ENCODE measurements around the gene KCNQ5. TPM values are rescaled to one million over a fixed set of nuclear protein-coding genes. Genes with fewer than 3 reads are reported as not detected.

KCNQ5 gene
- total RNA-seq, 1 donor from 2014 or later: not detected

DNA sequence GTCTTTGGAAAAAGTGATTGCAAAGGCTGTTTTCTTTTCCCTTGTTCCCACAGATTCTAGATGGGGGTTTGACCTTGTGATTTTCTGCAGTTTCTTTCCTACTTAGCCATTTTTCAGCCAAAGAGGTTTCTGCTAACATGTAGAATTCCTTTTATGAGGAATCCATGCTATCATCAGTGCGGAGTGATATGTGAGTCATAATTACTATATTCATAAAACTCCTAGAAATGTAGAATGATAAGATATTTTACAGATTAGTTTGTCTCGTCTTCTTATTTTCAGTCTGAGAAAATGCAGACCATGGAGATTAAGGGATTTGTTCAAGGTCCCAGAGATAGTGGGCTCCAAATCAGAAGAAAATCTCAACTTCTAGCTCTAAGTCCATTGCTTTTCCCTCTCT, 98.6 kb downstream of the KCNQ5 start:
- DNase-seq (no peak), ATAC-seq (ENCODE audit: poor library complexity) (no peak)
- intact Hi-C loops (cut with DNase I): no loop called here

GRCh38 chr6:72721346-72721745, 99.5 kb downstream of the KCNQ5 start:
- DNase-seq (no peak), ATAC-seq (ENCODE audit: poor library complexity) (no peak)
- intact Hi-C loops (cut with DNase I): no loop called here

GRCh38 chr6:72724545-72724944, 102.7 kb downstream of the KCNQ5 start:
- DNase-seq (no peak), ATAC-seq (ENCODE audit: poor library complexity) (no peak)
- intact Hi-C loops (cut with DNase I): no loop called here

GRCh38 chr6:72728706-72729343, 107.0 kb downstream of the KCNQ5 start:
- intact Hi-C loops (cut with DNase I): no loop called here
- DNase-seq: no peak
- no peak for ATAC-seq (ENCODE audit: poor library complexity)

- DNase-seq (no peak), ATAC-seq (ENCODE audit: poor library complexity) (no peak)
- intact Hi-C loops (cut with DNase I): no loop called here
Measured at GRCh38 chr6:72733045-72733444, 111.2 kb downstream of the KCNQ5 start.

- no peak for ATAC-seq (ENCODE audit: poor library complexity)
- no peak for DNase-seq
- intact Hi-C loops (cut with DNase I): no loop called here
Measured at GRCh38 chr6:72738091-72738490, 116.2 kb downstream of the KCNQ5 start.

DNA sequence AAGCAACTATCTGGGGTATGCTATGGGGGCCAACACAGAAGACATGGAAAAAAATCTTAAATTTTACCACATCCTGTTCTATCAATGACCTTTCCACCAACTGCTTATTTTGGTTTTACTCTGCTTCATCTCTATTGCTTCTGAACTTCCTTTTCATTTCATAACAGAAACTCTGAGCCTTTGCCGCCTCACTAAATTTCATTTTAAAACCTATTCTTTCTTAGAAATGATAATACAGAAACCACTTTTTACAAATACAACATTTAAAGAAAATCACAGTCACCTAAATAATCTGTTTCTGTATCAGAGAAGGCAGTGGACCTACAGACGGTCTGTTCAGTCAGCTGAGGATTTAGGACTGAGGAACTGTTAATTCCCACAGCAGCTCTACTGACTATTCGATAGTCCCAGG, 117.5 kb downstream of the KCNQ5 start:
- ATAC-seq (ENCODE audit: poor library complexity): no peak
- no peak for DNase-seq
- intact Hi-C loops (cut with DNase I): no loop called here

DNA sequence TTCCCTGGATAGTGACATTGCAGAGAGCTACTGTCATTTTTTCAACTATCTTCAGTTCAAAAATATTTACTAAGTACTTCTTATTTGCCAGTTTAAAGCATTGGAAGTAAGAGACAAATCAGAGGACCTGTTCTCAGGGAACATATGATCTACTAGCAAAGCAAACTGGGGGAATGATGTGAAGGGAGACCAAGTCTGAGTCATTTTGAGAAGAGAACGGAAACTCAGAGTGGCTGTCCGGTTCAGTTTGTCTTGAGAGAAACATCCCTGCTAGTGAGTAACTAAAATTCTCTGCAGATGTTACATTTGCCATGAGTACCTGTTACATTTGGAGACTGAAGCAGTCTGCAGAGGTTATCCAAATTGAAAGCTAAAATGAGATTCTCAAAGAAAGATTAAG, 118.3 kb downstream of the KCNQ5 start:
- intact Hi-C loops (cut with DNase I): no loop called here
- DNase-seq (no peak), ATAC-seq (ENCODE audit: poor library complexity) (no peak)

DNA sequence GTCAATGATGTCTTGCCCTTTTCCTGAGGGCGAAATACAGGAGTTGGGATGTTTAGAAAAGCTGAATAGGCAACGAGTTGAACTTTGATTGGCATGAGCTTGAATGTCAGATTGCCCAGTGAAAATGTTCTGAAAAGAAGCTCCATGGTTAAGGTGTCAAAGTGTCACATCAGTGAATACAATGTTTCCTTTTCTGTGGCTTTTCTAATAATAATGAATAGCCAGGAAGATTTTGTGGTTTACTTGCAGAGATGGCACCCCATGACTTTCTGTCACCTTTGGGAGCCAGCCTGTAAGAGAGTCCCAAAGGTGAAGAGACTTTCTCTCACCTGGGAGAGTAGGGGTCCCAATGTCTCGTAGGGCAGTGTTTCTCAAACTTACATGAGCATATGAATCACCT, 119.2 kb downstream of the KCNQ5 start:
- intact Hi-C loops (cut with DNase I): no loop called here
- ATAC-seq (ENCODE audit: poor library complexity): no peak
- DNase-seq: no peak

- no peak for DNase-seq
- intact Hi-C loops (cut with DNase I): no loop called here
- ATAC-seq (ENCODE audit: poor library complexity): no peak
Measured at GRCh38 chr6:72742001-72742673, 120.3 kb downstream of the KCNQ5 start.

- DNase-seq: no peak
- intact Hi-C loops (cut with DNase I): no loop called here
- no peak for ATAC-seq (ENCODE audit: poor library complexity)
Measured at GRCh38 chr6:72746276-72746675, 124.4 kb downstream of the KCNQ5 start.

GRCh38 chr6:72748759-72749158, 126.9 kb downstream of the KCNQ5 start:
- no peak for DNase-seq
- ATAC-seq (ENCODE audit: poor library complexity): no peak
- intact Hi-C loops (cut with DNase I): no loop called here

DNA sequence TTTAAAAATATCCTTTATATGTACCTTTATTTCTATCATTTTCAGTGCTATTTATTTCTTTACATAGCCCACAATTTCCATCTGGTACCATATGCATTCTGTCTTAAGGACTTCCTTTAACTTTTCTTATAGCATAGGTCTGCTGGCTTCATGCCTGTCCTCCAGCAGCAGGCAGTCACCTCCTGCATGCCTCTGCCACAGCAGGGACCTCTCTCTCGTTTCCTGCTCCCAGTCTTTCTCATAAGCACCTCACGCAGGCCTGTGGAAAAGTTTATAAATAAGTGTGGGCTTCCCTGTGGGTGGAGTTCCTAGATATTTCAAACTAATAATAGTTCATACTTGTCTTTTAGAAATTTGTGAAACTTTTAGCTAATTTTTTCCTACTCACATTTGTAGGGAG, 133.9 kb downstream of the KCNQ5 start:
- DNase-seq (no peak), ATAC-seq (ENCODE audit: poor library complexity) (no peak)
- intact Hi-C loops (cut with DNase I): no loop called here

- ATAC-seq (ENCODE audit: poor library complexity) (no peak), DNase-seq (no peak)
- intact Hi-C loops (cut with DNase I): no loop called here
Measured at GRCh38 chr6:72757048-72757447, 135.2 kb downstream of the KCNQ5 start.

- DNase-seq: no peak
- ATAC-seq (ENCODE audit: poor library complexity): no peak
- intact Hi-C loops (cut with DNase I): no loop called here
Measured at GRCh38 chr6:72757926-72758325, 136.1 kb downstream of the KCNQ5 start.

DNA sequence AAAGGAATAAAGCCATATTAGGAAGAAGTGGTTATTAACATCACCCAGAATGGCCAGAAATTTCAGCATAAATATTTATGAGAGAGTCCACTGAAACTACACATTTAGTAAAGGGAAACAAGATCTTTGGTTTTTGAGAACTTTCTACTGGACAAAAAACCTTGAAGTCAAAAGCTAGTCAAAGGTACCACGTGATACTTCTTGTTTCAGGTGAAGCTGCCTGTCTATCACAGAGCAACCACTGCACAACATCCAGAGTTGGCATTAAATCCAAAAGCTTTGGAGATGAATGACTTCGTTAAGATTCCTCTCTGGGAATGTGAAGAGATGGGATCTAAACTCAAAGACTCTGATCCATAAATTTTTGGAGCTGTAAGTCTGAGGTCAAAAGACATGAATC, 137.0 kb downstream of the KCNQ5 start:
- intact Hi-C loops (cut with DNase I): no loop called here
- DNase-seq (no peak), ATAC-seq (ENCODE audit: poor library complexity) (no peak)

DNA sequence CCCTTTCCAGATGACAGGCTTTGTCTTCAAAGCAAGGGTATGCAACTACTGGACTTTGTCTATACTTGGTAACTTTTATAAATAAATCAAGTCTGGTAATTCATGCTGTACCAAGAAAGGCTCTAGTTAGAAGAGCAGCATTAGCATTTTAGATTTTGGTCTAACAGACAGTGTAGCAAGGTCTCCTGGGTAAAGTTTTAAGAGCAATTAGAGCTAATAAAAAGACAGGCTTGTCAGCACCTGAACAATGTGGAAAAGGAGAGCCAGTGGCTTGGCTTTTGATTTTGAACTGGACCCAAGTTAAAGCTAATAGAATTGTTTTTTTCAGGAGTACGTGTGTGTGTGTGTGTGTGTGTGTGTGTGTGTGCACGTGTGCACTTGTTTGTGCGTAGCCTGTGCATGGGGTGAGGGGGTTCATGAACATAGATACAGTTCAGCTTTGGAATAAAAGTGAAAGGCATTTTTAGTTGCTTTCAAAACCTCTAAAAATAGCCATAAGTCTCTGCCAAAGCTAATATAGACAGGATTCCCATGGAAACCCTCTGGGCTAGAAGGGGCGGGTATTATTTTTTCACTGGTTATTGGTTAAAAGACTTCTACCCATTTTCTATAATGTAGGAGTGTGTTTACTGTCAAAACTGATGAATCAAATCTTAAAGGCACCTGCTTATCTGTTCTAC, 138.4 kb downstream of the KCNQ5 start:
- intact Hi-C loops (cut with DNase I): no loop called here
- no peak for DNase-seq
- no peak for ATAC-seq (ENCODE audit: poor library complexity)

DNA sequence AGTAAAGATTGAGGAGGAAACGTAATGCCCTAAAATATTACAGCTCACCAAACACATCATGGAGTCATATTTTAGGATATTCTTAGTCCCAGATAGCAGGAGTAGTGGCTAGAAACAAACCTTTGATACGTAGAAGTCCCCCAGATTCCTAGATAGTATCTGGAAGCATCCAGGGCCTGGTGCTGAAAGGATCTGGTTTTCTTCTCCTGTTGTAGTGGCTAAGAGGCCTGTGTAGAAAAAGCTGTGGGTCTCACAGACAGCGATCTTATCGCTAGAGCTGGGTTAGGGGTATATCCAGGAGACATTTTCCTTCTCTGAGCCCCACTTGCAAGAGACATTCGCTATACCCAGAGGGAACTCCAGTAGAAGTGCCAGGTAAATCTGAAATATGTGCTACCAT, 139.9 kb downstream of the KCNQ5 start:
- no peak for DNase-seq
- intact Hi-C loops (cut with DNase I): no loop called here
- no peak for ATAC-seq (ENCODE audit: poor library complexity)

DNA sequence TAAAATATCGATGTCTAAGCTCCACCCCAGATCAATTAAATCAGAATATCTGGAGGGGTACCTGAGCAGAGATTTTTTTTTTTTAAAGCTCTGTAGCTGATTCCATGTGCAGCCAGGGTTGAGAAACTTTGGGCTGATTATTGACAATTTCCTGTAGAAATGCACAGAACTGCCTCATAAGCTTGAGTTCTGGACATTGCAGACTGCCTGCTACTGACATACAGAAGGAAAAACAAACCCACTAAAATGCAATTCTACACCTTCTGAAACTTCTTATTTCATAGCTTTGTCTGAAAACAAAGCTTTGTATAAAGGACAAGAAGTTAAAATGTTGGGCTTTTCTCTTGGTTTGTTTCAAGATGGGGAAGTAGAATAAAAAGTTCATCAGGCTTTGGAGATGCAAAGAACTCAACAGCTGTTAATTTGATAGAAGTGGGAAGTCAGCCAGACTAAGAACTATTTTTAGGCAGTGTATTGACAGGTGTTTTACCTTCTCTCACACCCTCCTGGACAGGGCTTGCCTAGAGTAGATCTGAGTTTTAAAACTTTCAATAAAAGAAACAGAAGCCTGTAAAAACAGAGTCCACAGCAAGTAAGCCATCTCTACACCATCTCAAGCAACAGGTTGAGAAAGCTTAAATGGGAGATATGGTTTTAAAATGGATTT, 147.7 kb downstream of the KCNQ5 start:
- intact Hi-C loops (cut with DNase I): no loop called here
- DNase-seq (no peak), ATAC-seq (ENCODE audit: poor library complexity) (no peak)

- ATAC-seq (ENCODE audit: poor library complexity) (no peak), DNase-seq (no peak)
- intact Hi-C loops (cut with DNase I): no loop called here
Measured at GRCh38 chr6:72770959-72771358, 149.1 kb downstream of the KCNQ5 start.

All from Right ventricle myocardium superior (tissue), 1 donor.